Erythroblast (primary cell): ENCODE measurements around the gene HELQ.

Experiments used
- GATA1 ChIP-seq: IDR thresholded peaks from 2 replicates; pipeline ENCODE4 v1.6.1; 2011; ENCODE audit warnings: low read depth, mild to moderate bottlenecking, control low read depth, low read length, moderate library complexity
- POLR2A ChIP-seq: IDR thresholded peaks from 2 replicates; pipeline ENCODE4 v1.6.1; 2011; ENCODE audit warnings: mild to moderate bottlenecking, low read length

- TF ChIP-seq POLR2A (no peak), GATA1 (no peak)
These were observed 38.1 kb downstream of the HELQ start for GRCh38 chr4:83417566-83417965.
